Germinal center (tissue), 1 donor: ENCODE measurements around the gene KCTD13.
"Not testable (repeated sequence)": the region's sequence is repeated elsewhere in the genome, so short reads cannot be mapped to it uniquely, and the experiment has no call there.

Experiments used
- DNase-seq: peaks from one replicate; pipeline ENCODE4 v3.0.0; 2012; ENCODE audit warnings: mixed read lengths, low spot score

Gene KCTD13

DNA sequence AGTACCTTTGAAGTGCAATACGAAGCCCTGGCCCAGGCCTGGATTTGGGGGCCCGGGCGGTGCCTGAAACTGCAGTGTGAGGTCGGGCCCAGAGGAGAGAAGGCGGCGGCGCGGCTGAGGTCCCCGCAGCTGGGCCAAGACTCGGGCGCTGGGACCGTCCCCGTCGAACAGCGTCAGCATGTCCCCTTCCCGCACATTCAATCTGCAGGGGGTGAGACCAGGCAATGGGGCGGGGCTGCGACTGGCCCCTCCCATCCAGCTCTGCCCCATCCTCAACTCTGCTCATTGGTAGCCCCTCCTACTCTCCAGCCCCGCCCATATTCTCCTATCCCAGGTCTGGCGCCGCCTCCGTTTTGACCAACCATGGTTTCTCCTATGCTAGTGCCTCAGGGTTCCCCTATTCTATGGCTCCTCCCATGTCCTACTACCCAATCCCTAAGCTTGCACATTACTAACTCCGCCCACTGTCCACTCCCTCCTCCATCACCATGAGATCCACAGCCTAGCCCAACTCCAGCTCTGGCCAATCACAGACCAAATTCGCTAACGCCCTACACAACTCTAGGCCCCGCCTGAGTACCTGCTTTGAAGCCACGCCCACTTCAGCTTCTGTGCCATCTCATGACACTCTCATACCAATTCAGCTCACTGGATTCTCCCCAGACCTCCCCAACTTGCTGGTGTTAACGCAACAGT is 48.6 kb downstream of the KCTD13 start:
- peak; percentile 94 for DNase-seq

DNA sequence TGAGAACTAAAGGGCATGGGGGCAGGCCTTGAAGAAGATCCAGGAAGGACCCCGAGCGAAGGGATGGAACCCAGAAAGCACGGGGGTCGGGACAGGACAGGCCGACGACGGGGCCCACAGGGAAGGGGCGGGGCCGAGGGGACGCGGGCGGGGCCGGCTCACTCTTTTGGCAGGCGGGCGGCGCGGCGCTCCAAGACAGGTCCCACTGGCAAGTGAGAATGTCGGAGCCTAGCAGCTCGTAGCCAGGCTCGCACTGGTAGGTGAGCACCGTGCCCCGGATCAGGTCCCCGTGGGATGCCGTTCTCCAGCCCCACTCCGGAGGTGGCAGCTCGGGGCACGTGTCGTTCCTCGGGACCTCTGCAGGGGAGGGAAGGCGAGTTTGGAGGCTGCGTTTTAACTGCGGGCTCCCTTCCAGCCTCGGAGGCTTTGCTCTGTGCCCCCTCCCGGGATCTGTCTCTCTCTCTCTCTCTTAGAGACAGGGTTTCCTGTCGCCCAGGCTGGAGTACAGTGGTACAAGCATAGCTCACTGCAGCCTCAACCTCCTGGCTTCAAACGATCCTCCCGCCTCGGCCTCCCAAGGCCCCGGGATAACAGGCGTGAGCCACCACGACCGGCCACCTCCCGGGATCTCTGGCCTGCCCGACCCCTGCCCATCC is 49.3 kb downstream of the KCTD13 start:
- DNase-seq = peak; percentile 29

DNA sequence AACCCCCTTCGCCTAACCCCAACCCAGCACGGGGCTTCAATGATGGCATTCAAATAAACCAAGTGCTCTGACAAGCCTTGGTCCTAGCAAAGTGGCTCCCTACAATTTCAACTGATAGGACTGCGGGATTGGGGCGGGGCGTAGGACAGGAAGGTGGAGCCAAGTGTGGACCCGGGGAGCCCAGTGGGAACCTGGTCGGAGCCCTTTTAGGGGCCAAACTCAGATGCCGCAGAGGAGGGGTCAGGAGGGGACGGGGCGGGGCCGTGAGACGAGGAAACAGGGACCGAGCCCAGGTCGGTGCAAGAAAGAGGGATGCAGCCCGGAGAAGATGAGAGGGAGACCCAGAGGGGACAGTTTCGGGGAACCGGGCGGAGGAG is 49.8 kb downstream of the KCTD13 start:
- DNase-seq = no peak

DNA sequence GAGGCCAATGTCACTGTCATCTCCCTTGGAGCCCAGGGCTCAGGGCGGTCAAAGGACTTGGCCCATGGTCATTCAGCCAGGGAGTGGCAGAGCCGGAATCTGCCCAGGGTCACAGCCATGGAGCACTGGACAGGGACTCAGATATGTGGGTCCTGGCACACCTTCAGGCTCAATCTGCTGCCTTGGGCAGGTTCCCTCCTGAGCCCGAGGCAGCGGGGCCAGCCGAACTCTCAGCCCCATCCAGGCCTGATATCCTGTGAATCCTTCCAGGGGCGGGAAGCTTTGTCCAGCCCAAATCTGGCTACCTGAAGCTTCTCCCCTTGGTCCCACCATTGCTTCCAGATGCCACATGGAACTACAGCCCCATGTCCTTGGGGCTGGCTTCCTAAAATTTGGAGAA is 50.8 kb downstream of the KCTD13 start:
- DNase-seq = no peak

DNA sequence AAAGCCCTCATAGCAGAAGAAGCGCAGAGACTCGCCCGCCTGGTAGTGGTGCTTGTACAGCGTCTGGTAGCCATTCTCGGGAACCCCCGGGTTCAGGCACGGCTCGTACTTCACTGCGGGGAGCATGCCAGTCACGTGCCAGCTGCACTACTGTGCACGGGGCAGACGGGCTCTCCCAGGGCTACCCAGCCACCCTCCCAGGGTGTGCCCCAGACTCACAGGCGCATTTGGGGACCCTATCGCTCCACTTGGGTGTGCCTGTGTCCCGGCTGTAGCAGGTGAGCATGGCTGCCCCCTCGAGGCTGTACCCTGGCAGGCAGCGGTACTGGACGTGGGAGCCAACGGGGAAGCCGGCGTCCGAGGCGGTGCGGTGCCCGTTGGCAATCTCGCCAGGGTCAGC is 52.7 kb downstream of the KCTD13 start:
- no peak for DNase-seq

DNA sequence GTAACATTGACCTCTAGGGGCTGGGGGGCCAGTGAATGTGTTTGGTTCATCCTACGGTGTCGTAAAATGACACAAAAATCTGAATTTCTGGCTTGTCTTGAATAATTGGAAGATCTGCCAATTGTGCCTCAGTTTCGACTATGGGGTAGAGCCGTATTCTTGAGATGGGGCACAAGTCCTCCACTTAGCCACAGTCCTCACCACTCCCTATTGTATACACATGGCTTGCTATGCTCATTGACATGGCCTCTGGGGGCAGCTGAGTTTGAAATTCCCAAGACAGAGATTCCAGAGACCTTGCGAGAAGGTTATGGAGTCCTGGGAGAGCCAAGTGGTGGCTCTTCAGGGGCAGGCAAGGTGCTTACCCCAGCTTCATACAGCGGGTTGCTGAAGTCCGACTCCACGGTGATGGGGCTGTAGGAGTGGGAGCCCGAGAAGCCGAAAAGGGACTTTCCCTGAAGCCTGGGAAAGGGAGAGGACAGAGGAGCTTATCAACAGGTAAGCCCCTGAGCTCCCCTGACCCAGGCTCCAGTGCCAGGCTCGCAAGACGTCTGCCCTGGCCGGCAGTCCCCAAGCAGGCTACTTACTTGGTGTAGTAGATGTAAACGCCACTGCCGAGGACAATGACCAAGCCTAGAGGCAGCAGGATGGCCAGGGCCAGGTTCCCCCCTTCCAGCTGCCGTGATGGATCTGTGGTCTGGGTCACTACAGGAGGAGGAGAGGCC is 54.0 kb downstream of the KCTD13 start:
- no peak for DNase-seq

DNA sequence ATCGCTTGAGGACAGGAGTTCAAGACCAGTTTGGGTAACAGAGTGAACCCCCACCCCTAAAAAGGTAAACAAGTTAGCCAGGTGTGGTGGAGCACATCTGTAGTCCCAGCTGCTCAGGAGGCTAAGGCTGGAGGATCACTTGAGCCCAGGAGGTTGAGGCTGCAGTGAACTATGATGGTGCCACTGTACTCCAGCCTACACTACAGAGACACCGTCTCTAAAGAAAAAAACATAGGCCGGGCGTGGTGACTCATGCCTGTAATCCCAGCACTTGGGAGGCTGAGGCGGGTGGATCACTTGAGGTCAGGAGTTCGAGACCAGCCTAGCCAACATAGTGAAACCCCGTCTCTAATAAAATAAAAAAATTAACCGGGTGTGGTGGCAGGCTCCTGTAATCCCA is 57.0 kb downstream of the KCTD13 start:
- not testable (repeated sequence) for DNase-seq

DNA sequence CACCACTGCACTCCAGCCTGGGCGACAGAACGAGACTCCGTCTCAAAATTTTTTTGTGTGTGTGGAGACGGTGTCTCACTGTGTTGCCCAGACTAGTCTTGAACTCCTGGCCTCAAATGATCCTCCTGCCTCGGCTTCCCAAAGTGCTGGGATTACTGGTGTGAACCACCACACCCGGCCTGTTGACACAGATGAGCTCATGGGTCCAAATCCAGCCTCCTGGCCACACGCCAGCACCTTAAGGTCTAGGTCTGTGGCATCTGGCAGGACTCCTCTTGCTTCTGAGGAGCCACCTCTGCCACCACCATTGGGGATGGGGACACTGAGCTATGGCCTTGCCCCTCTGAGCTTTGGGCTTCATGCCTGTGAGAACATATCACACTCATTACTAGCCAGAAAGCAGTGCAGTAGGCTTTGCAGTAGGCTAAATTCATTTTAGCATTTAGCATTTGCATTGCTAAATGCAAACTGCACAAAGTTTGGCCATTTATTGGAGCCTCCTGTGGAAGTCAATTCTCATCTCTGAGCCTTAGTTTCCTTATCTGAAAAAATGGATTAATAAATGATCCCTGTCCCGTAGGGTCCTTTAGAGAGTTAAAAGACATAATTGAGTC is 57.5 kb downstream of the KCTD13 start:
- DNase-seq = no peak

DNA sequence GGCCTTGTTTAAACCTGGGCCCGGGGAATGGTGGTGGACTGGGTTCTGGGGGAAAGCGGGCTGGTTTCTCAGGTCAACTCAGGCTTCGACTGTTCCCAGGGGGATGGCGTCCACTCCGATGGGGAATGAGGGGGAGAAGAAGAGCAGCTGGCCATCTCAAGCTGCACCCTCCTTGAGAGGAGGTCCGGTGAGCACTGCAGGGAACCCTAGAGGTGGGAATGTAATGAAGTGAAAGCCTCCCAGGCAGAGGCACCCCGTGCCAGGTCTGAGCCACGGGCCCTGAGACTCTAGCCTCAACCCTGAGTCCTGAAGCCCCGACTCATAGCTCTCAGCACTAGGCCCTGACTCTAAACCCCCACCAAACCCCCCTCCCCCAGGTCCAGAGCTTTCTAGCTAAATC is 61.8 kb downstream of the KCTD13 start:
- no peak for DNase-seq

DNA sequence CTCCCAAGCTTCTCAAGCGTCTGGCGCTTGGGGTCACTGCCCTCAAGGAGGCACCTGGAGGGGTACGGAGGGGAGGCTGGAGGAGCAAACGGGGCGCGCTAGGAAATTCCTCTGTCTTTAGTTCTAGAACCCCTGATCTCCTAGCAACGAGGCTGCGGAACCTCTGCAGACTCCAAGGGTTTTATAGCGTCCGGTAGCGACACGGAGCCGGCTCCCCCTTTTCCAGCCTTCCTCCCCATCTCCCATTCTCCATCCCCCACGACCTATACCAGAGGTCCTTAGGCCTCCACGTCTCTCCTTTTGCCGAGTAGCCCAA is 62.4 kb downstream of the KCTD13 start:
- no peak for DNase-seq

DNA sequence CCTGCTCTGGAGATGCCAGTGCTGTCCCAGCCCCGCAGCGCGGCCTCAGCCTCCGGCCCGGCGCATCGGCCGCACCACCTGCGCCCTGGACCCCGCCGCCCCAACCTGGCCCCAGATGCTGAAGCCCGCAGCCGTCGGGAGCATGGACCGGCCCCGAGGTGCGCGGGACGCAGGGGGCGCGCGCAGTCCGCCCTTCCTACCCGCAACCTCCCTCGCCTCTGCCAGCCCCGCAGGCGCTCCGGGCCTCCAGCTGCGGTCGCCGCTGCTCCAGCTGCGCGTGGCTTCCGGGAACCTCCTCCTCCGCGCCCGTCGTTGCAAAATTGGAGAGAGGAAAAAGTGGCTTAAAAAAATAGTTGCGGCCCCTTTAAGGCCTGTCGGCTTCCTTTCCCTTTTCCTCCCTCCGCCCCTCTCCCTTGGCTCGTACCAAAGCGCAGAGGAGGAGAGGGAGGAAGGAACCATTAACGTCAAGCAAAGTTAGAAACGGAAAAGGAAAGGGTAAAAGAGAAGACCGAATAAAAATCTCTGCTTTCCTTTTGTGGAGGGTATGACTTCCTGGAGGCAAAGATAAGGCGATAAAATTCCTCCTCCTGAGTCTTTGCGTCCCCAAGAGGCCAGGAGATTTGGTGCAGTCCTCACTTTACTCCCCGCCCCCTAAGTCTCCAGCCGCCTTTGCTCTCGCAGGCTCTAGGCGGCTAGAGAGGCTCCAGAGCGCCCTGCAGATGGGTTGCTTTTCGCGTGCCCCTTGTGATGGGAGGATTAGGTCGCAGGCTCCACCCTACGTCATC is 63.0 kb downstream of the KCTD13 start, which contains the start of gene CDIPT:
TSS of gene CDIPT (minus strand) at position 343 of the 785 bp plus-strand sequence. CDS start 369 bp downstream, outside the sequence.
- DNase-seq = peak; percentile 91

DNA sequence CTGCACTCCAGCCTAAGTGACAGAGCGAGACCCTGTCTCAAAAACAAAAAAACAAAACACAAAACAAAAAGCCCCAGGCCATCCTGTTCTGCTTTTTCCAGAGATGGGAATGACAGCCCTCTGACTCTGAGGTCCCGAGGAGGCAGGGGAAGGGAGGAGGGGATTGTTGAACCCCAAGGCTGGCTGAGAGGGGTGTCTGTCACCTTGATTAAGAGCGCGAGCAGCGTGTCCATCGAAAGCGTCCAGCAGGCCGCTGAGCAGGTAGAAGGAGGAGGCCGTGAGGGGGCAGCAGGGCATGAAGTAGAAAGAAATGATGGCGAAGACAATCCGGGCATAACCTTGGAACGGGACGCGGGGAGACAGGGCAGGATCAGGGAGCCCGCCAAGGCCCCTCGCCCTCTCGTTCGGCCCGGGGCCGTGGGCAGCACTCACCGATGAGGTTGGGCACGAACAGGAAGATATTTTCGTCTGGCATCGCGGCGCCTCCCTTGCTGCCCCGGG is 63.6 kb downstream of the KCTD13 start:
- no peak for DNase-seq

DNA sequence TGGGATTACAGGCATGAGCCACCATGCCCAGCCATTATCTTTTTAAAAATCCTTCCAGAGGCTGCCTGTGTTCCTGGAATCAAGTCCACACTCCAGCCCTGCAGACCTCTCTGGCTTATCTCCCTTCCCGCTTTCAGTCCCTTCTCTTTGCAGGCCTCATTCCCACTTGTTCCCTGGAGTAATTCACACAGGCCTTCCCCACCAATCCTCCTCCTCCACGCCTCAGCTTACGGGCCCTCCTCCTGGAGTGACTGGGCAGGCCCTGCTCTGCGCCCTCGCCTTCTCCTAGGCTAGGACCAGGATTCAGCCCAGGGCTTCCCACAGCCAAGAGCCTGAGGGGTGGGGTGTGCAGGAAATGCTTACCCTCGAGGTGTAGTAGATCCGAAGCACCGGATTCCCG is 65.8 kb downstream of the KCTD13 start:
- no peak for DNase-seq

DNA sequence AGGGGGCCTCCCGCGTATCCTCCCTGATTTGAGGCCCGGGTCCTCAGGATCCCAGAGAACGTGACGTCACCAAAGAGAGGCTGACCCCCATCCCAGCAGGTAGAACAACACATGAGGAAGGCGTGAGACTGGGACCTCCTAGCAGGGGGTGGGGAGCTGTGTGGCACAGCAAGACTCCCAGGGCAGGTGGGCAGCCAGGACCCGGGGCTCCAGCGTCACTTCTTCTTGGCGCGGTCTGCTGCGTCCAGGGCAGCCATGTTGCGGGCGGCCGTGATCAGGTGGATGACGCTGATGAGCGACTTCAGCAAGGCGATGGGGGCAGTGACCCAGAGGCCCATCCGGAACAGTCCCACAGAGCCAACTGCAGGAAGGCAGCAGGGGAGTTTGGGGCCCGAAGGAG is 67.1 kb downstream of the KCTD13 start:
- no peak for DNase-seq

DNA sequence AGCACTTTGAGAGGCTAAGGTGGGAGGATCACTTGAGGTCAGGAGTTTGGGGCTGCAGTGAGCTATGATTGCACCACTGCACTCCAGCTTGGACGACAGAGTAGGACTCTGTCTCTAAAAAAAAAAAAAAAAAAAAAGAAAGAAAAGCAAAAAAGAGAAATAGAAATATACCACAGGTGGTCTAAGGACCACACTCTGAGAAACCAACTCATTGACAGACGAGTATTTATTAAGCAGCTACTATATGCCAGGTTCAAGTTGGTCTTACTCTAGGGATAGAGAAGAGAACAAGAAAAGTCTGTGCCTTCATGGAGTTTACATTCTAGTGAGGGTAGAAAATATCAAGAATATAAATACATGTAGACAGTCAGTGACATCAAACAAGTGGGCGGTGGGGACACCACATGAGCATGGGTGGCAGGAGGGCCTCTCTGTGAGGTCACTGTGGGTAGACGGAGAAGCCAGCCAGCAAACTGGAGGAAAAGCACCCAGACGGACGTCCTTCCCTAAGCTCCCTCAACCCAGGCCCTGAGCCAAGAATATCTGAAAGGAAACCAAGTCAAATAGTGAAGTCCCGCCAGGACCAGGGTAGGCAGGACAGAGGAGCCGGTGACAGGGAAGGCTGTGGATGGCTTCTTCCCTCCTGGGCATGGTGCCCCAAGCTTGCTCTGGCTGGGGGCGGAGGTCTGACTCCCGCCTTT is 67.7 kb downstream of the KCTD13 start:
- no peak for DNase-seq

DNA sequence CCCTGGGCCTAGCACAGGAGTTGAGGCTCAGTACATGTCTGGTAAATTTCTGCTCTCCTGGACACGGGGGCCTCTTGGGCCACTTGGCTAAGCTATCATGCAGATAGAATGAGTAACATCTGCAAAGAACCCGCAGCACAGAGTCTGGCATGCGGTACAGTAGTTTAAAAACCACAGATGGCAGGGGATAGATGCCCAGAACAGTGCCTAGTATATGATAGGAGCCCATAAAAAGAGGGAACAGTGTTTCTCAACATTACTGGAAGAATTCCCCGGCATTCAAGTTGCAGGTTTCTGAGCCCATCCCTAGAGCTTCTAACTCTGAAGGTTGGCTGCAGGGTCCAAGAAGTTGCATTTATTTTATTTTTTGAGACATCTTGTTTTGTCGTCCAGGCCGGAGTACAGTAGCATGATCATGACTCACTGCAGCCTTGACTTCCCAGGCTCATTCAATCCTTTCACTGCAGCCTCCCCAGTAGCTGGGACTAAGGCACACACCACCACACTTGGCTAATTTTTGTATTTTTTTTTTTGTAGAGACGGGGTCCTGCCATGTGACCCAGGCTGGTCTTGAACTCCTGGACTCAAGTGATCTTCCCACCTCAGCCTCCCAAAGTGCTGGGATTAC is 68.8 kb downstream of the KCTD13 start:
- no peak for DNase-seq
